Pancreas (tissue), 10 donors: Measurements from ENCODE around the gene KRTAP10-2. TPM values are rescaled to one million over a fixed set of nuclear protein-coding genes. Genes with fewer than 3 reads are reported as not detected.

ENCODE experiments used
- ATAC-seq, 4 donors: fragments of 200-7000 bp; cut with Tn5 transposase; one replicate each; pipeline versions ENCODE4 v1.8.0 to v1.9.1; 2020; ENCODE audit warnings: mild to moderate bottlenecking in 4 of 4, moderate library complexity in 4 of 4
- DNase-seq, 6 donors: peaks; one replicate each; pipeline ENCODE4 v3.0.0-alpha.2; 2020
- FAIRE-seq: peaks from 2 replicates; lab custom pipeline; 2012; peaks lifted over from hg19 to GRCh38; lab: Jason Lieb, UNC
- H3K27ac ChIP-seq, 4 donors: fragments of 200-600 bp; sonication (generic); 1 replicate in 3 of 4; 2 replicates in 1 of 4; pipeline versions ENCODE4 v1.5.0 to v1.8.0; 2020
- H3K27me3 ChIP-seq, 4 donors: fragments of 200-600 bp; one replicate each; pipeline ENCODE4 v1.8.0; 2021
- H3K36me3 ChIP-seq, 3 donors: fragments of 200-600 bp; sonication (generic) in 1 of 3; one replicate each; pipeline versions ENCODE4 v1.5.0 to v1.8.0; 2020 to 2021
- H3K4me1 ChIP-seq, 3 donors: fragments of 200-600 bp; one replicate each; pipeline ENCODE4 v1.8.0; 2021
- H3K4me3 ChIP-seq, 4 donors: fragments of 200-600 bp; sonication (generic) in 2 of 4; one replicate each; pipeline versions ENCODE4 v1.5.0 to v1.8.0; 2020 to 2021
- H3K9me3 ChIP-seq, 4 donors: fragments of 200-600 bp; one replicate each; pipeline ENCODE4 v1.8.0; 2021
- CTCF ChIP-seq, 4 donors: fragments of 200-600 bp; sonication (generic) in 3 of 4; IDR thresholded peaks; one replicate each; pipeline versions ENCODE4 v1.5.0 to v1.8.0; 2021; ENCODE audit warnings: antibody characterized with exemption in 4 of 4
- WGBS, 2 donors: extraction: QIAGEN DNeasy Blood & Tissue Kit; methylation state at CpG; one replicate each; pipeline ENCODE4 v1.1.7; 2013; 5-methylcytosine and 5-hydroxymethylcytosine counted together
- intact Hi-C, 3 donors: fragments of 100-400 bp; cut with DNase I; formaldehyde crosslinking; loops; one replicate each; pipeline versions ENCODE4 v1.11.1 to v1.14.2; 2022
- polyA plus RNA-seq, 2 donors: library from polyadenylated mRNA; stranded (reverse); fragments of 200-250 nt; gene quantifications; one replicate each; pipeline ENCODE4 v1.2.3, GENCODE V29; 2013
- total RNA-seq, 6 donors: library from RNA; stranded (reverse); fragmentation: NEBNext Ultra II Directional in 4 of 6; extraction: Animal tissue kit (Norgen Biotek cat#: 25700) in 4 of 6; gene quantifications; one replicate each; pipeline versions ENCODE4 v1.2.1 to v1.2.4, GENCODE V29; 2021 to 2023
- donor health status: healthy with polysubstance abuse.
- donor health status: DM: no; HTN: no; CAD: no; lungs with moderate emphysema.
- donor health status: DM: no; HTN: no; CAD: no.
- donor health status: control.
- donor health status: control.
- donor health status: Bipolar disorder and iron deficiency.
- donor health status: DM: yes; HTN: yes; CAD: no.
- donor health status: DM: no; HTN: no; CAD: no.
- donor health status: DM: no; HTN: no; CAD: no.
- donor health status: DM: yes; HTN: yes; CAD: no.

Gene KRTAP10-2
- total and polyA plus RNA-seq, 8 donors: not detected

- FAIRE-seq (no peak), ATAC-seq (no peak), DNase-seq (peak in 2 of 6 donors; percentile 2 to 36)
- H3K9me3 ChIP-seq: no peaks in the 10 kb centered on the region
- no peaks in the 10 kb centered on the region for H3K27me3 ChIP-seq
- H3K4me3 ChIP-seq: no peak overlapping the region
- H3K27ac ChIP-seq: no peak overlapping the region
- no peak for TF ChIP-seq CTCF (IDR thresholded peaks at IDR 0.05)
- H3K36me3 ChIP-seq: no peaks in the 10 kb centered on the region
- intact Hi-C loops: no loop called here
- no peaks in the 10 kb centered on the region for H3K4me1 ChIP-seq
- WGBS, 2 donors: 66 to 76% methylated on average over 7 of the region's 7 CpGs
Observed at GRCh38 chr21:44530221-44530902, 20.9 kb downstream of the KRTAP10-2 start.

- DNase-seq: peak in 2 of 6 donors; percentile 4 to 43
- intact Hi-C loops: no loop called here
- Histone ChIP-seq H3K27me3 (no peaks in the 10 kb centered on the region), H3K27ac (no peak overlapping the region), H3K4me1 (no peaks in the 10 kb centered on the region), H3K36me3 (no peaks in the 10 kb centered on the region), H3K4me3 (no peak overlapping the region), H3K9me3 (no peaks in the 10 kb centered on the region)
- no peak for ATAC-seq
- FAIRE-seq: no peak
- TF ChIP-seq CTCF (IDR thresholded peaks at IDR 0.05): no peak
- 54 to 62% methylated on average over 23 of the region's 23 CpGs for WGBS, 2 donors
Observed at GRCh38 chr21:44529503-44530125, 21.7 kb downstream of the KRTAP10-2 start.

- DNase-seq: peak in 1 of 6 donors; percentile 41
- TF ChIP-seq CTCF (IDR thresholded peaks at IDR 0.05): no peak
- H3K27ac ChIP-seq: no peak overlapping the region
- no peaks in the 10 kb centered on the region for H3K27me3 ChIP-seq
- no peak for FAIRE-seq
- ATAC-seq: no peak
- H3K36me3 ChIP-seq: no peaks in the 10 kb centered on the region
- H3K9me3 ChIP-seq: no peaks in the 10 kb centered on the region
- no peak overlapping the region for H3K4me3 ChIP-seq
- 70 to 82% methylated on average over 17 of the region's 17 CpGs for WGBS, 2 donors
- no peaks in the 10 kb centered on the region for H3K4me1 ChIP-seq
- intact Hi-C loops: no loop called here
Observed at GRCh38 chr21:44529011-44529421, 22.3 kb downstream of the KRTAP10-2 start.

- FAIRE-seq (no peak), DNase-seq (no peak), ATAC-seq (no peak)
- 74 to 84% methylated on average over 10 of the region's 10 CpGs for WGBS, 2 donors
- TF ChIP-seq CTCF (IDR thresholded peaks at IDR 0.05): no peak
- Histone ChIP-seq H3K4me3 (no peak overlapping the region), H3K27me3 (no peaks in the 10 kb centered on the region), H3K36me3 (no peaks in the 10 kb centered on the region), H3K9me3 (no peaks in the 10 kb centered on the region), H3K27ac (no peak overlapping the region), H3K4me1 (no peaks in the 10 kb centered on the region)
- intact Hi-C loops: no loop called here
Observed at GRCh38 chr21:44528634-44528995, 22.7 kb downstream of the KRTAP10-2 start.
